Muscle of leg (tissue), 9 donors: Measurements from ENCODE around the gene ODF2. TPM values are rescaled to one million over a fixed set of nuclear protein-coding genes. Genes with fewer than 3 reads are reported as not detected.

Experiments
- polyA plus RNA-seq, 8 donors: library from polyadenylated mRNA; unstranded; fragments of 120-200 nt; gene quantifications; one replicate each; pipeline versions ENCODE4 v1.2.1 to v1.2.3, GENCODE V29; 2013; ENCODE audit warnings: inconsistent platforms in 1 of 8, low replicate concordance in 1 of 8; ENCODE audit not compliant: insufficient read length in 8 of 8, insufficient read depth in 1 of 8
- total RNA-seq: library from RNA; stranded (reverse); fragments of 120-200 nt; gene quantifications from one replicate; pipeline ENCODE4 v1.2.4, GENCODE V29; 2013

The ODF2 gene
- total and polyA plus RNA-seq, 9 donors, result 23.5 to 41.8 (median 26.8) TPM

Other genes starting within 250 kb of the ODF2 start
- gene GOLGA2, start 180.0 kb upstream of the ODF2 start, total RNA-seq, result 91.9 TPM
- gene GOLGA2, start 180.0 kb upstream of the ODF2 start, polyA plus RNA-seq, result 100 to 1,000 TPM in 3 of 8 donors, 10 to 100 TPM in 5; 78.6 to 109 (median 90.5) TPM
- gene SWI5, start 179.7 kb upstream of the ODF2 start, total RNA-seq, result 29.9 TPM
- 10 to 100 TPM; 20.5 to 29.6 (median 25.0) TPM for gene SWI5, start 179.7 kb upstream of the ODF2 start, polyA plus RNA-seq
- 23.9 TPM for gene TRUB2, start 133.6 kb upstream of the ODF2 start, total RNA-seq
- 10 to 100 TPM; 20.0 to 25.3 (median 23.6) TPM for gene TRUB2, start 133.6 kb upstream of the ODF2 start, polyA plus RNA-seq
- gene COQ4, start 133.2 kb upstream of the ODF2 start, total RNA-seq, result 26.0 TPM
- 10 to 100 TPM; 24.4 to 39.3 (median 32.8) TPM for gene COQ4, start 133.2 kb upstream of the ODF2 start, polyA plus RNA-seq
- gene SLC27A4, start 115.5 kb upstream of the ODF2 start, total RNA-seq, result 7.2 TPM
- 10 to 100 TPM; 11.8 to 16.3 (median 13.2) TPM for gene SLC27A4, start 115.5 kb upstream of the ODF2 start, polyA plus RNA-seq
- gene URM1, start 84.6 kb upstream of the ODF2 start, total RNA-seq, result 48.3 TPM
- 10 to 100 TPM; 55.4 to 82.2 (median 68.5) TPM for gene URM1, start 84.6 kb upstream of the ODF2 start, polyA plus RNA-seq
- 57.6 TPM for gene CERCAM, start 35.1 kb upstream of the ODF2 start, total RNA-seq
- 100 to 1,000 TPM in 2 of 8 donors, 10 to 100 TPM in 6; 84.1 to 109 (median 97.0) TPM for gene CERCAM, start 35.1 kb upstream of the ODF2 start, polyA plus RNA-seq
- 19.6 TPM for gene GLE1, start 48.7 kb downstream of the ODF2 start, total RNA-seq
- gene GLE1, start 48.7 kb downstream of the ODF2 start, polyA plus RNA-seq, result 10 to 100 TPM; 16.9 to 20.4 (median 19.7) TPM
- gene SPTAN1, start 96.6 kb downstream of the ODF2 start, total RNA-seq, result 227 TPM
- 100 to 1,000 TPM; 244 to 384 (median 305) TPM for gene SPTAN1, start 96.6 kb downstream of the ODF2 start, polyA plus RNA-seq
- 40.8 TPM for gene DYNC2I2, start 200.8 kb downstream of the ODF2 start, total RNA-seq
- 10 to 100 TPM; 43.3 to 60.5 (median 50.8) TPM for gene DYNC2I2, start 200.8 kb downstream of the ODF2 start, polyA plus RNA-seq
- 385 TPM for gene SET, start 233.2 kb downstream of the ODF2 start, total RNA-seq
- 100 to 1,000 TPM; 288 to 388 (median 333) TPM for gene SET, start 233.2 kb downstream of the ODF2 start, polyA plus RNA-seq
- gene PKN3, start 246.5 kb downstream of the ODF2 start, total RNA-seq, result 2.9 TPM
- gene PKN3, start 246.5 kb downstream of the ODF2 start, polyA plus RNA-seq, result 10 to 100 TPM in 1 of 8 donors, 1 to 10 TPM in 7; 7.1 to 11.0 (median 8.6) TPM